ENCODE results near the gene RECQL. TPM values are rescaled to one million over a fixed set of nuclear protein-coding genes. Genes with fewer than 3 reads are reported as not detected.
"Not testable (repeated sequence)": the region's sequence is repeated elsewhere in the genome, so short reads cannot be mapped to it uniquely, and the experiment has no call there.

Gene RECQL
- total and polyA plus RNA-seq, 7 donors = 9.0 to 36.6 (median 13.3) TPM

- 67 to 75% (median 69%) methylated on average over 2 of the region's 2 CpGs for WGBS, 3 donors
- no peak overlapping the region for H3K4me3 ChIP-seq
- intact Hi-C loops (cut with DNase I) = no loop called here
Observed at GRCh38 chr12:21434699-21435098, 66.7 kb downstream of the RECQL start.

GRCh38 chr12:21433525-21433924, 67.9 kb downstream of the RECQL start:
- 44 to 64% (median 61%) methylated on average over 2 of the region's 2 CpGs for WGBS, 3 donors
- no peaks in the 10 kb centered on the region for H3K9me3 ChIP-seq
- DNase-seq (no peak), ATAC-seq (no peak)
- H3K27ac ChIP-seq = no peak overlapping the region
- no peak overlapping the region for H3K4me3 ChIP-seq
- intact Hi-C loops (cut with DNase I) = no loop called here
- peaks cover 0 to 15% (median 0%) of the 10 kb centered on the region in 3 donors for H3K27me3 ChIP-seq (ENCODE audit: insufficient read depth in 3 of 3, low read length in 2 of 3)
- no peak for TF ChIP-seq CTCF (IDR thresholded peaks at IDR 0.05)
- H3K4me1 ChIP-seq = no peaks in the 10 kb centered on the region
- no peaks in the 10 kb centered on the region for H3K36me3 ChIP-seq (ENCODE audit: insufficient read depth in 1 of 2, low read depth in 1 of 2)

More at GRCh38 chr12:21434699-21435098, 66.7 kb downstream of the RECQL start:
- DNase-seq = no peak
- no peak overlapping the region for H3K27ac ChIP-seq
- H3K4me1 ChIP-seq = no peaks in the 10 kb centered on the region
- H3K27me3 ChIP-seq (ENCODE audit: insufficient read depth in 3 of 3, low read length in 2 of 3) = peaks cover 0 to 15% (median 0%) of the 10 kb centered on the region in 3 donors
- no peaks in the 10 kb centered on the region for H3K36me3 ChIP-seq (ENCODE audit: insufficient read depth in 1 of 2, low read depth in 1 of 2)
- H3K9me3 ChIP-seq = no peaks in the 10 kb centered on the region
- TF ChIP-seq CTCF (IDR thresholded peaks at IDR 0.05) = no peak
- no peak for ATAC-seq

GRCh38 chr12:21429994-21430393, 71.4 kb downstream of the RECQL start:
- WGBS, 3 donors = 37 to 52% (median 44%) methylated on average over 4 of the region's 4 CpGs
- Histone ChIP-seq H3K4me1 (no peaks in the 10 kb centered on the region), H3K27me3 (ENCODE audit: insufficient read depth in 3 of 3, low read length in 2 of 3) (peaks cover 0 to 15% (median 0%) of the 10 kb centered on the region in 3 donors), H3K4me3 (no peak overlapping the region), H3K9me3 (no peaks in the 10 kb centered on the region), H3K36me3 (ENCODE audit: insufficient read depth in 1 of 2, low read depth in 1 of 2) (no peaks in the 10 kb centered on the region), H3K27ac (no peak overlapping the region)
- intact Hi-C loops (cut with DNase I) = no loop called here
- no peak for TF ChIP-seq CTCF (IDR thresholded peaks at IDR 0.05)
- ATAC-seq (no peak), DNase-seq (no peak)

GRCh38 chr12:21428241-21428640, 73.2 kb downstream of the RECQL start:
- Histone ChIP-seq H3K4me3 (no peak overlapping the region), H3K9me3 (no peaks in the 10 kb centered on the region), H3K27me3 (ENCODE audit: insufficient read depth in 3 of 3, low read length in 2 of 3) (peaks cover 0 to 7% (median 0%) of the 10 kb centered on the region in 3 donors), H3K27ac (no peak overlapping the region), H3K4me1 (no peaks in the 10 kb centered on the region), H3K36me3 (ENCODE audit: insufficient read depth in 1 of 2, low read depth in 1 of 2) (no peaks in the 10 kb centered on the region)
- 68 to 73% (median 71%) methylated on average over 4 of the region's 4 CpGs for WGBS, 3 donors
- no peak for TF ChIP-seq CTCF (IDR thresholded peaks at IDR 0.05)
- DNase-seq = no peak
- intact Hi-C loops (cut with DNase I) = no loop called here
- no peak for ATAC-seq

- H3K9me3 ChIP-seq; intact Hi-C loops (cut with DNase I); H3K27me3 ChIP-seq (ENCODE audit: insufficient read depth in 3 of 3, low read length in 2 of 3); DNase-seq; ATAC-seq; H3K4me3 ChIP-seq; H3K4me1 ChIP-seq; H3K36me3 ChIP-seq (ENCODE audit: insufficient read depth in 1 of 2, low read depth in 1 of 2); H3K27ac ChIP-seq: not testable (repeated sequence)
- 86 to 91% (median 89%) methylated on average over 25 to 30 of the region's 30 CpGs for WGBS, 3 donors
Observed at GRCh38 chr12:21419009-21419699, 82.3 kb downstream of the RECQL start.

Other genes starting within 250 kb of the RECQL start
- gene SLCO1A2, start 166.7 kb downstream of the RECQL start, total RNA-seq = not detected
- gene SLCO1A2, start 166.7 kb downstream of the RECQL start, polyA plus RNA-seq = under 1 TPM in 1 of 3 donors, not detected in 2; 0.01 TPM
- not detected for gene IAPP, start 128.7 kb downstream of the RECQL start, total RNA-seq
- under 1 TPM in 1 of 3 donors, not detected in 2; 0.07 TPM for gene IAPP, start 128.7 kb downstream of the RECQL start, polyA plus RNA-seq
- gene PYROXD1, start 64.0 kb downstream of the RECQL start, total RNA-seq = 10 to 100 TPM; 18.8 to 22.7 (median 20.0) TPM
- 10 to 100 TPM; 10.7 to 15.9 (median 14.2) TPM for gene PYROXD1, start 64.0 kb downstream of the RECQL start, polyA plus RNA-seq
- 10 to 100 TPM; 14.0 to 30.5 (median 19.9) TPM for gene GOLT1B, start 154 bp upstream of the RECQL start, total RNA-seq
- gene GOLT1B, start 154 bp upstream of the RECQL start, polyA plus RNA-seq = 10 to 100 TPM; 17.8 to 62.2 (median 39.4) TPM
- 10 to 100 TPM in 1 of 4 donors, 1 to 10 TPM in 2, under 1 TPM in 1; 0.59 to 17.1 (median 3.5) TPM for gene SPX, start 24.7 kb upstream of the RECQL start, total RNA-seq
- gene SPX, start 24.7 kb upstream of the RECQL start, polyA plus RNA-seq = 1 to 10 TPM in 2 of 3 donors, under 1 TPM in 1; 0.66 to 2.4 (median 2.1) TPM
- under 1 TPM in 1 of 4 donors, not detected in 3; 0.09 TPM for gene GYS2, start 103.2 kb upstream of the RECQL start, total RNA-seq
- under 1 TPM in 1 of 3 donors, not detected in 2; 0.03 TPM for gene GYS2, start 103.2 kb upstream of the RECQL start, polyA plus RNA-seq
- 100 to 1,000 TPM in 3 of 4 donors, 10 to 100 TPM in 1; 71.6 to 616 (median 350) TPM for gene LDHB, start 156.2 kb upstream of the RECQL start, total RNA-seq
- 100 to 1,000 TPM; 156 to 403 (median 231) TPM for gene LDHB, start 156.2 kb upstream of the RECQL start, polyA plus RNA-seq